Gastrocnemius medialis (tissue), 4 donors: Measurements from ENCODE around the gene ERCC1.

Experiments
- POLR2A ChIP-seq, 2 donors: fragments of 450-650 bp; IDR thresholded peaks; one replicate each; pipeline ENCODE4 v1.6.1; 2017; ENCODE audit warnings: antibody characterized with exemption in 2 of 2, mild to moderate bottlenecking in 2 of 2, moderate library complexity in 2 of 2
- TF ChIP-seq, protein P1 (sequence below), 5 experiments: fragments of 450-650 bp in 3 of 5; fragments of 200-600 bp in 2 of 5; sonication (generic) in 2 of 5; IDR thresholded peaks in 4 of 5; conservative IDR thresholded peaks in 1 of 5; 1 replicate in 4 of 5; 2 replicates in 1 of 5; pipeline ENCODE4 v1.5.1; 2016 to 2019; ENCODE audit warnings: antibody characterized with exemption in 5 of 5, mild to moderate bottlenecking in 3 of 5, moderate library complexity in 3 of 5

DNA sequence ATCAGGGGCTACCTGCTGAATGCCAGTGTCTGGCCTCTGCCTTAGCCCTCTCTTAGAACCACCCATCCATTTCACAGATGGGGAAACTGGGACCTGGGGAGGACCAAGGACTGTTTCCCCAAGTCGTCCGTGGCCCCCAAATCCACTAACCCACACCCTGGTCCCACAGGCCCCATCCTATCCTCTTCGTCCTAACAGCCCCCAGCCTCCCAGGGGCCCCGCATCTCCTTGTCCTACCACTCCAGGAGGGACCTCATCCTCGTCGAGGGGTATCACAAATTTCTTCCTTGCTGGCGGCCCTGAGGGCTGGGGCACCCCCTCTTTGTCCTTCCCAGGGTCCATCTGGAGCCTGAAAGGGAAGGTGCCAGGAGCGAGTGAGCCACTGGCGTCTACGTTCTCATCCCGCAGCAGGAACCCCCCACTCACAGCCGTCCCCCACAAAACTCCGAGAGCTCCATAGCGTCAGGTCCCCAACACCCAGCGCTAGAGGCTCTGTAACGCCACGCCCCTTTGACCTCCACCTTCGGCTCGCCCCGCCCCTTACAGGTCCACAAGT lies 606 bp downstream of the ERCC1 start:
- TF ChIP-seq, protein P1, sequence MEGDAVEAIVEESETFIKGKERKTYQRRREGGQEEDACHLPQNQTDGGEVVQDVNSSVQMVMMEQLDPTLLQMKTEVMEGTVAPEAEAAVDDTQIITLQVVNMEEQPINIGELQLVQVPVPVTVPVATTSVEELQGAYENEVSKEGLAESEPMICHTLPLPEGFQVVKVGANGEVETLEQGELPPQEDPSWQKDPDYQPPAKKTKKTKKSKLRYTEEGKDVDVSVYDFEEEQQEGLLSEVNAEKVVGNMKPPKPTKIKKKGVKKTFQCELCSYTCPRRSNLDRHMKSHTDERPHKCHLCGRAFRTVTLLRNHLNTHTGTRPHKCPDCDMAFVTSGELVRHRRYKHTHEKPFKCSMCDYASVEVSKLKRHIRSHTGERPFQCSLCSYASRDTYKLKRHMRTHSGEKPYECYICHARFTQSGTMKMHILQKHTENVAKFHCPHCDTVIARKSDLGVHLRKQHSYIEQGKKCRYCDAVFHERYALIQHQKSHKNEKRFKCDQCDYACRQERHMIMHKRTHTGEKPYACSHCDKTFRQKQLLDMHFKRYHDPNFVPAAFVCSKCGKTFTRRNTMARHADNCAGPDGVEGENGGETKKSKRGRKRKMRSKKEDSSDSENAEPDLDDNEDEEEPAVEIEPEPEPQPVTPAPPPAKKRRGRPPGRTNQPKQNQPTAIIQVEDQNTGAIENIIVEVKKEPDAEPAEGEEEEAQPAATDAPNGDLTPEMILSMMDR (IDR thresholded peaks at IDR 0.05 in 4 of 5, conservative IDR thresholded peaks at IDR 0.05 in 1 of 5): no peak
- TF ChIP-seq POLR2A (IDR thresholded peaks at IDR 0.05): no peak
